HFFc6 (cell line): ENCODE measurements around the gene THRAP3. TPM values are rescaled to one million over a fixed set of nuclear protein-coding genes. Genes with fewer than 3 reads are reported as not detected.

Experiments used
- DNase-seq: peaks from one replicate; pipeline ENCODE4 v3.0.0-alpha.2; 2018
- H3K27ac Mint-ChIP-seq: 2 replicates; pipeline ENCODE4 v1.8.0; 2020; ENCODE audit warnings: mild to moderate bottlenecking, mixed read lengths
- H3K27me3 Mint-ChIP-seq: 2 replicates; pipeline ENCODE4 v1.8.0; 2021; ENCODE audit warnings: mild to moderate bottlenecking, moderate library complexity, mixed read lengths; ENCODE audit not compliant: insufficient read depth
- H3K36me3 Mint-ChIP-seq: 2 replicates; pipeline ENCODE4 v1.8.0; 2021; ENCODE audit warnings: low read depth, mixed read lengths
- H3K4me1 Mint-ChIP-seq: 2 replicates; pipeline ENCODE4 v1.8.0; 2020; ENCODE audit warnings: low read depth, mixed read lengths
- H3K4me3 Mint-ChIP-seq: 2 replicates; pipeline ENCODE4 v1.8.0; 2020; ENCODE audit warnings: mild to moderate bottlenecking, moderate library complexity, mixed read lengths
- H3K9me3 Mint-ChIP-seq: 2 replicates; pipeline ENCODE4 v1.8.0; 2020; ENCODE audit warnings: mild to moderate bottlenecking, mixed read lengths
- CTCF ChIP-seq: fragments of 200-600 bp; sonication (generic); IDR thresholded peaks from 2 replicates; pipeline ENCODE4 v1.5.0; 2021; ENCODE audit warnings: antibody characterized with exemption, mild to moderate bottlenecking
- total RNA-seq, 6 experiments: library from RNA; stranded (reverse); fragmentation: NEBNext Ultra II Directional; extraction: Animal tissue kit (Norgen Biotek cat#: 25700); gene quantifications; 2 replicates in 1 of 6; 3 replicates in 5 of 6; pipeline ENCODE4 v1.2.3, GENCODE V29; 2021

THRAP3 gene
- total RNA-seq, 6 experiments from 2014 or later: 116 to 126 (median 121) TPM

DNA sequence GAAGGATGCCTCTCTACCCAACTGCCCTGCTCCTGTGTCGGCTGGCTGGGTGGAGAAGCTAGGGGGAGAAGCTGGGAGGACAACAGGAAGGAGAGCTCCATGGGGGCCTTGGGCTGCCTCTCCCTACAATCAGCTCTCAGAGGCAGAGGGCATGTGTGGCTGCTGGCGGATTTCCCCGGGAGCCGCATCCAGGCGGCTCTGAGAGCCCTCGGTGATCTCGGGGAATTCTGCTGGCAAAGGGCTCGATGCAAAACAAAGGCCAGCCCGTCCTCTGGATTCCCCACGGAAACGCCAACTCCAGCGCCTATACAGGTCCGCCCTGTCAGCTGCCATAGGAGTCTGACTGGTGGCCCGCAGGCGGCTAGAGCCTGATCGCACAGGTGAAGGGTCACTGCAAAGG lies 125.6 kb downstream of the THRAP3 start:
- peaks cover 4% of the 10 kb centered on the region; the same call in 1 of the 2 replicates for H3K27me3 Mint-ChIP-seq
- no peak for DNase-seq
- H3K36me3 Mint-ChIP-seq: peaks cover 35% of the 10 kb centered on the region
- H3K27ac Mint-ChIP-seq: peak overlapping the region; percentile 99
- no peak for TF ChIP-seq CTCF
- H3K4me1 Mint-ChIP-seq: peaks cover 66% of the 10 kb centered on the region
- H3K4me3 Mint-ChIP-seq: no peak overlapping the region
- H3K9me3 Mint-ChIP-seq: no peaks in the 10 kb centered on the region

DNA sequence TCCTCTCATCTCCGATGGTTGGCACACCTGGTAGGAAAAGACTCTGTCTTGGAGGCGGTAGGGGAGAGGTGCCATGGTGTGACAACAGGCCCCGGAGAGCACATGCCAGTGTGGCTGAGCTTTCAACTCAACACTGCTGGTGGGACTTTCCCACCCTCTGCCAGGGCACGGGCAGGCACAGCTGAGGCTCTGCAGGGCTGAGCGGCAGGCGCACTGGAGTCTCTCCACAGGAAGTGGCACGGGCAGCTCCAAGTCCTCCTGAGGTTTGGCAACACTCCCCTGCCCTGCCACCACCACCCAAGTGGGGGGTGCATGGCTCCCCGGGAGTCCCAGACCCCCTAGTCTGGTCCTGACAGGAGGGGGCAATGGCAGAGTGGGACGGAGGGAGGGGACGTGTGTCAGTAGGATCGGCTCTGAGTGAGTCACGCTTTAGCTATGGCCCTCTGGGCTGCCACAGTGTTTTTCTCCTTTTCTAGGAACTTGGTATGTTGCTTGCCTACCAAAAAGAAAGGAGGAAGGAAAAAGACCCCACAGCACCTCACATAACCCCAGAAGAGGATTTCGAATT lies 126.5 kb downstream of the THRAP3 start:
- no peak for TF ChIP-seq CTCF
- H3K4me1 Mint-ChIP-seq: peaks cover 65% of the 10 kb centered on the region
- H3K9me3 Mint-ChIP-seq: no peaks in the 10 kb centered on the region
- H3K27ac Mint-ChIP-seq: peak overlapping the region; percentile 99
- DNase-seq: peak; percentile 78
- peak overlapping the region; percentile 83 for H3K4me3 Mint-ChIP-seq
- H3K36me3 Mint-ChIP-seq: peaks cover 37% of the 10 kb centered on the region
- peaks cover 4% of the 10 kb centered on the region; the same call in 1 of the 2 replicates for H3K27me3 Mint-ChIP-seq

- Mint-ChIP-seq H3K27me3 (peaks cover 4% of the 10 kb centered on the region; the same call in 1 of the 2 replicates), H3K27ac (peak overlapping the region; percentile 99), H3K36me3 (peaks cover 37% of the 10 kb centered on the region), H3K9me3 (no peaks in the 10 kb centered on the region), H3K4me3 (peak overlapping the region; percentile 83), H3K4me1 (peaks cover 66% of the 10 kb centered on the region)
- peak; percentile 93 for DNase-seq
- peak; percentile 43; the same call in 1 of the 2 replicates for TF ChIP-seq CTCF
These were observed 127.2 kb downstream of the THRAP3 start for GRCh38 chr1:36351227-36351977.

DNA sequence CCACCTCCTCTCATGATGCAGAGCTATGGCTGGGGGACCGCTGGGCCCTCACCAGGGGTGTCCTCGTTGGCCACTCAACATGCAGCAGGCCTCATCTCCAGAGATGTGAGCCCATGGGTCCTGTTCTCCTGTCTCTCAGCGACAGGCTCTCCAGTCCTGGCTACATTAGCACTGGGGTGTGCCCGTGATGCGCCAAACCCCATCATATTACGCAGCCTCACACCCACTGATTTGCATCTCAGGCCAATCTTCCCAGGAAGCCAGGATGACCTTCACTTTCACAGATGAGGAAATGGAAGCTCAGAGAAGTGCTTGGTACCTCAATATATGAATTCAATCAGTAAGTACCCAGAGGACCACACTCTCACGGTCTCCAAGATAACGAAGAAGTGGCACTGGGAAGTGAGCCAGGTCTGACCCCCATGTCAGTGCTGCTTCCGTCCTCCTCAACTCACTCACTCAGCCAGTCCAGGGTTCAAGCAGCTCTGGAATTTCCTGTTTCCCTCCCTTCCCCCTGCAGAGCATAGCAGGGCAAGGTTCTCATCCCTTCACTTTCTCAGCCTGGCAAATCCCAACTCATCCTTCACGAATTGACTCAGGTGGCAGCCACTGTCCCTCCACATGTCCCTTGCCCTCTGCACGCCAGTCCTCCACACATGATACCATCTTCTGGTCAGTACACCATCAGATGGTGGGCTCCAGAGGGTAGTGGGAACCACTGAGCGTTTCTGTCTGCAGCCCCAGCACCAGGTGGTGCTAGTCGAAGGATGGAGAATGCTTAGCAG lies 128.1 kb downstream of the THRAP3 start:
- H3K4me1 Mint-ChIP-seq: peaks cover 68% of the 10 kb centered on the region
- peak; percentile 46; the same call in 1 of the 2 replicates for TF ChIP-seq CTCF
- DNase-seq: peak; percentile 35
- H3K27ac Mint-ChIP-seq: peak overlapping the region; percentile 99
- H3K4me3 Mint-ChIP-seq: peak overlapping the region; percentile 83
- peaks cover 38% of the 10 kb centered on the region for H3K36me3 Mint-ChIP-seq
- no peaks in the 10 kb centered on the region for H3K9me3 Mint-ChIP-seq
- H3K27me3 Mint-ChIP-seq: peaks cover 4% of the 10 kb centered on the region; the same call in 1 of the 2 replicates
